AG04450 (cell line): ENCODE measurements around the gene SFMBT2. TPM values are rescaled to one million over a fixed set of nuclear protein-coding genes. Genes with fewer than 3 reads are reported as not detected.

Experiments
- CTCF ChIA-PET: fragments of 300-600, 350-600 bp; formaldehyde crosslinking; extraction: SDS; loops from one replicate; lab custom pipeline; 2022; ENCODE audit warnings: antibody characterized with exemption, inconsistent platforms; lab: Charles Lee
- POLR2A ChIA-PET: fragments of 350-600 bp; formaldehyde crosslinking; extraction: SDS; loops from one replicate; lab custom pipeline; 2021; ENCODE audit warnings: antibody characterized with exemption, inconsistent platforms; lab: Yijun Ruan, JAX
- DNase-seq: peaks from one replicate; pipeline ENCODE4 v3.0.0-alpha.2; 2011; ENCODE audit warnings: low read depth, low spot score
- H3K27ac ChIP-seq: one replicate; pipeline ENCODE4 v1.5.1; 2012; ENCODE audit warnings: low read depth, low read length, control low read depth
- H3K27me3 ChIP-seq: one replicate; pipeline ENCODE4 v1.6.0; 2012; ENCODE audit warnings: low read length; ENCODE audit not compliant: control insufficient read depth, insufficient read depth
- H3K4me3 ChIP-seq: 2 replicates; pipeline ENCODE4 v1.5.1; 2011; ENCODE audit warnings: mild to moderate bottlenecking, low read depth, low read length, control low read depth
- H3K9me3 ChIP-seq: 2 replicates; pipeline ENCODE4 v1.5.1; 2012; ENCODE audit warnings: low read length; ENCODE audit not compliant: control insufficient read depth, insufficient read depth
- polyA plus RNA-seq: library from polyadenylated mRNA; depleted of rRNA; stranded (reverse); fragments of >200 nt; gene quantifications from 2 replicates; pipeline ENCODE4 v1.2.3, GENCODE V29; 2011
- TF ChIP-seq, protein P1 (sequence below): IDR thresholded peaks from 2 replicates; pipeline ENCODE4 v1.5.1; 2011; ENCODE audit warnings: low read depth, low read length, control low read depth, inconsistent platforms

The SFMBT2 gene
- polyA plus RNA-seq, 1 experiment: 1.4 TPM

DNA sequence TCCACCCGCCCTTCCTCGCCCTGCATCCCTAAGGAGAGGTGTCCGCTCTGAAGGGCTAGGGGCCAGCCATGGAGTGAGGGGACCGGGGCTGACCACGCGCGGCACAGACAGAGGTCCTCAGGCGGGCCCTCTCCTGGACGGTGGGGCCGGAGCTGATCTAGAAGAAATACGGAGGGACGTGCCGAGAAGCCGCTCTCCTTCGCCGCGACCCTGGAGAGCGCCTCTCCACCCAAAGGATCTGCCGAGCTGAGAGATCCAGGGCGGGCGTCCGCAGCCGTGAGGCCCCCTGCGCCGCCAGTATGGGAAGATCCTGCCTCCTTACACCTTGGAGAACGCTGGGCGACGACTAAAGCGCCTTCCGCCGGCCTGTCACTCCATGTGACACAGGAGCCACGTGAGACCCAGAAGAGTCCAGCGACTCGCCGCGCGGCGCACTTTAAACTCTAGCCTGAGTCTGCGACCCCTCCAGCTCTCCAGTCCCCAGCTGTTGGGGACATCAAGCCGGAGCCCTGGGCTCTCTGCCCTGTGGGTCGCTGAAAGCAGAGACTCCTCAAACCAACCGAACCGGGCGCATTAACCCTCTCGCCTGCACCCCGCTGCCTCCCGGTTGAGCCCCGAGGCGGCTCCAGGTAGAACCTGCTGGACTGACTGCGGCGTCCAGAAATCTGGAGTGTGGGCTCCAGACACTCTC lies 1.5 kb upstream of the SFMBT2 start:
- Histone ChIP-seq H3K27me3 (peaks cover 49% of the 10 kb centered on the region), H3K27ac (no peak overlapping the region), H3K9me3 (peaks cover 12% of the 10 kb centered on the region; the same call in 1 of the 2 replicates), H3K4me3 (no peak overlapping the region)
- POLR2A ChIA-PET: interaction anchor here (0.6 kb wide), 1 partner anchor 327 kb away, joined by 4 read pairs; no protein-coding TSS in a partner anchor
- DNase-seq: no peak
- CTCF ChIA-PET: no interaction called here
- TF ChIP-seq, protein P1, sequence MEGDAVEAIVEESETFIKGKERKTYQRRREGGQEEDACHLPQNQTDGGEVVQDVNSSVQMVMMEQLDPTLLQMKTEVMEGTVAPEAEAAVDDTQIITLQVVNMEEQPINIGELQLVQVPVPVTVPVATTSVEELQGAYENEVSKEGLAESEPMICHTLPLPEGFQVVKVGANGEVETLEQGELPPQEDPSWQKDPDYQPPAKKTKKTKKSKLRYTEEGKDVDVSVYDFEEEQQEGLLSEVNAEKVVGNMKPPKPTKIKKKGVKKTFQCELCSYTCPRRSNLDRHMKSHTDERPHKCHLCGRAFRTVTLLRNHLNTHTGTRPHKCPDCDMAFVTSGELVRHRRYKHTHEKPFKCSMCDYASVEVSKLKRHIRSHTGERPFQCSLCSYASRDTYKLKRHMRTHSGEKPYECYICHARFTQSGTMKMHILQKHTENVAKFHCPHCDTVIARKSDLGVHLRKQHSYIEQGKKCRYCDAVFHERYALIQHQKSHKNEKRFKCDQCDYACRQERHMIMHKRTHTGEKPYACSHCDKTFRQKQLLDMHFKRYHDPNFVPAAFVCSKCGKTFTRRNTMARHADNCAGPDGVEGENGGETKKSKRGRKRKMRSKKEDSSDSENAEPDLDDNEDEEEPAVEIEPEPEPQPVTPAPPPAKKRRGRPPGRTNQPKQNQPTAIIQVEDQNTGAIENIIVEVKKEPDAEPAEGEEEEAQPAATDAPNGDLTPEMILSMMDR: no peak

DNA sequence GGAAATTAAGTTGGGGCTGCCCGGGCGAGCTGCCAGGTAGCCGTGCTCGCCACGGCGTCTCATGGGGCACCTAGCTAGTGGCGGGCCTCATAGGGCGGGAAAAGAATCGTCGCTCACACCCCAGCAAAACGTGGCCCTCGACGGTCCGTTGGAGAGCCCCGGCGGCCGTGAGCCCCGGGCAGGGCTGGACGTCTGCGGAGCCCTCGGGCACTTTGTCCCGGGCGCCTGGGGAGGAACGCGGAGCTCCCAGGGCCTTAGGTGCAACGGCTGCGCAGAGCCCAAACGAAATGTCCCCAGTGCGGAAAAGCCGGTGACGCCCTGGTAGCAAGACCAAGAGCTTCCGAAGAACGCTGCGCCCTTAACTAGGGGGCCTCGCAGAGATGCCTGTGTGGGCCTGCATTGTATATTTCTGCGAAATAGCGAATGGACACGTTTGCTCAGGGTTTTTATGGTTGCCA lies 866 bp upstream of the SFMBT2 start:
- Histone ChIP-seq H3K27me3 (peaks cover 49% of the 10 kb centered on the region), H3K4me3 (no peak overlapping the region), H3K27ac (no peak overlapping the region), H3K9me3 (peaks cover 14% of the 10 kb centered on the region; the same call in 1 of the 2 replicates)
- no peak for DNase-seq
- TF ChIP-seq, protein P1: no peak
- ChIA-PET CTCF (interaction anchor here (1.2 to 2.7 kb wide), 3 partner anchors 498 to 831 kb away, joined by 4 to 9 read pairs (median 4); no protein-coding TSS in a partner anchor), POLR2A (no interaction called here)

DNA sequence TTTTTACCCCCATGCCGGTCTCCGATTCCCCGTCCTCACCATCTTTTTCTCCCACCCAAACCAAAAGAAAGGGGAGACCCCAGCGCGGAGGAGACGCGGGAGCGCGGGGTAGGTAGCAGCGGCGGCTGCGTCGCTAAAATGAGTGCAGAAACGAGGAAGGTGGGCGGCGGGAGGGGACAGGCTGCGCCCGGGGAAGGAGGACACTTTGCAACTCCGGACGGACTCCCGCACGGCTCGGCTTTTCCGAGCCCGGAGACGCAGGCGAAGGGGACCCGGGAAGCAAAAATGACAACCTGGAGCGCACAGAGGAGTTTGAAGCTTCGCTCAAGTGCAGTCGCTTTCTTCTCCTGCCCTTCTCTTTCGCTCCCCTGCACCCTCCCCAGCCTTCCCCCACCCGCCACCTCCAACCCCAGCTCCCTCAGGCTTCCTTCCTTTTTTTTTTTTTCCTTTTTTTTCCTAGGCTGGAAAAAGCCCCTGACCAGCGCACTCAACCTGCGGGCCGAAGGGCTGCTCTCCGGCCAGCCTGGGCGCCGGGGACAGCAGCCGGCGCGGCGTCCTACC lies 453 bp downstream of the SFMBT2 start:
- peak overlapping the region; percentile 67 for H3K4me3 ChIP-seq
- no peak for DNase-seq
- POLR2A ChIA-PET: interaction anchor here (0.6 kb wide), 1 partner anchor 689 kb away, joined by 4 read pairs; no protein-coding TSS in a partner anchor
- H3K27ac ChIP-seq: no peak overlapping the region
- CTCF ChIA-PET: interaction anchor here (0.6 to 2.7 kb wide), 14 partner anchors 150 to 988 kb away, joined by 3 to 13 read pairs (median 4); no protein-coding TSS in a partner anchor
- TF ChIP-seq, protein P1: no peak
- H3K27me3 ChIP-seq: peaks cover 49% of the 10 kb centered on the region
- peaks cover 14% of the 10 kb centered on the region; the same call in 1 of the 2 replicates for H3K9me3 ChIP-seq

DNA sequence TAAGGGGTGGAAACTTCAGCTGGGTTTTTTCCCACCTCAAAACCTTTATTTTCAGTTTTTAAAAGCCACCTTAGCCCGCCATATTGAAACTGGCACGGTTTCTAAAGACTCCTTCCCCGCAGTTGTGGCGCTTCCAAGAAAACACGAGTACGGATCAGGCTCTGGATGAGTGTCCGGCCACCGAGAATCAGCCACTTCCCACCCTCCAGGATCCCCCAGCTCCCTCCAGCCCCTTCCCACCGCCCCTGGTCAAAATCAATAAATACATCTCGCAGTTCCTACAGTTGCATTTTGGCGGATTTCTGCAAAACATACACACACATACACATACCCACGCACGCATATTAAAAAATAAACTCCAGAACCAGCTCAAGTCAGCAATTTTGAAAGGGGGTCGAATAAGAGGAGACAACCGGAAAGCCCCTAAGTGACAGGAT lies 1.1 kb downstream of the SFMBT2 start:
- peaks cover 49% of the 10 kb centered on the region for H3K27me3 ChIP-seq
- no peak overlapping the region for H3K27ac ChIP-seq
- CTCF ChIA-PET: interaction anchor here (0.6 to 2.7 kb wide), 6 partner anchors 490 to 988 kb away, joined by 3 to 13 read pairs (median 6); no protein-coding TSS in a partner anchor
- TF ChIP-seq, protein P1: no peak
- POLR2A ChIA-PET: no interaction called here
- peaks cover 14% of the 10 kb centered on the region; the same call in 1 of the 2 replicates for H3K9me3 ChIP-seq
- DNase-seq: no peak
- H3K4me3 ChIP-seq: peak overlapping the region; percentile 67
